Tibial artery (tissue), 4 donors: ENCODE results near the gene ETV5.

Experiments used
- DNase-seq, 2 donors: peaks; one replicate each; pipeline ENCODE4 v3.0.0-alpha.2; 2019
- H3K27ac ChIP-seq, 2 donors: fragments of 200-600 bp; sonication (generic) in 1 of 2; 1 replicate in 1 of 2; 2 replicates in 1 of 2; pipeline ENCODE4 v1.5.1; 2018 to 2019; ENCODE audit warnings: mild to moderate bottlenecking in 1 of 2
- H3K27me3 ChIP-seq, 2 donors: fragments of 200-600 bp; sonication (generic) in 1 of 2; one replicate each; pipeline versions ENCODE4 v1.5.1 to v1.6.0; 2016 to 2019
- H3K36me3 ChIP-seq, 3 donors: fragments of 200-600 bp; sonication (generic) in 2 of 3; one replicate each; pipeline ENCODE4 v1.5.1; 2016 to 2019; ENCODE audit warnings: mild to moderate bottlenecking in 2 of 3
- H3K4me1 ChIP-seq, 4 donors: fragments of 200-600 bp; sonication (generic) in 2 of 4; 1 replicate in 3 of 4; 2 replicates in 1 of 4; pipeline ENCODE4 v1.5.1; 2016 to 2019
- H3K4me3 ChIP-seq, 2 donors: fragments of 200-600 bp; sonication (generic) in 1 of 2; 1 replicate in 1 of 2; 2 replicates in 1 of 2; pipeline ENCODE4 v1.5.1; 2018 to 2019; ENCODE audit warnings: mild to moderate bottlenecking in 2 of 2
- H3K9me3 ChIP-seq, 3 donors: fragments of 200-600 bp; sonication (generic) in 1 of 3; one replicate each; pipeline ENCODE4 v1.5.1; 2016 to 2019
- CTCF ChIP-seq, 2 experiments: fragments of 200-600 bp in 1 of 2; fragments of 450-650 bp in 1 of 2; IDR thresholded peaks; one replicate each; pipeline ENCODE4 v1.5.1; 2017 to 2019; ENCODE audit warnings: antibody characterized with exemption in 2 of 2, mild to moderate bottlenecking in 1 of 2, moderate library complexity in 1 of 2
- intact Hi-C: fragments of 100-400 bp; cut with DNase I; formaldehyde crosslinking; loops from one replicate; pipeline ENCODE4 v1.15.0; 2023; ENCODE audit warnings: low total_unique reads

The ETV5 gene

DNA sequence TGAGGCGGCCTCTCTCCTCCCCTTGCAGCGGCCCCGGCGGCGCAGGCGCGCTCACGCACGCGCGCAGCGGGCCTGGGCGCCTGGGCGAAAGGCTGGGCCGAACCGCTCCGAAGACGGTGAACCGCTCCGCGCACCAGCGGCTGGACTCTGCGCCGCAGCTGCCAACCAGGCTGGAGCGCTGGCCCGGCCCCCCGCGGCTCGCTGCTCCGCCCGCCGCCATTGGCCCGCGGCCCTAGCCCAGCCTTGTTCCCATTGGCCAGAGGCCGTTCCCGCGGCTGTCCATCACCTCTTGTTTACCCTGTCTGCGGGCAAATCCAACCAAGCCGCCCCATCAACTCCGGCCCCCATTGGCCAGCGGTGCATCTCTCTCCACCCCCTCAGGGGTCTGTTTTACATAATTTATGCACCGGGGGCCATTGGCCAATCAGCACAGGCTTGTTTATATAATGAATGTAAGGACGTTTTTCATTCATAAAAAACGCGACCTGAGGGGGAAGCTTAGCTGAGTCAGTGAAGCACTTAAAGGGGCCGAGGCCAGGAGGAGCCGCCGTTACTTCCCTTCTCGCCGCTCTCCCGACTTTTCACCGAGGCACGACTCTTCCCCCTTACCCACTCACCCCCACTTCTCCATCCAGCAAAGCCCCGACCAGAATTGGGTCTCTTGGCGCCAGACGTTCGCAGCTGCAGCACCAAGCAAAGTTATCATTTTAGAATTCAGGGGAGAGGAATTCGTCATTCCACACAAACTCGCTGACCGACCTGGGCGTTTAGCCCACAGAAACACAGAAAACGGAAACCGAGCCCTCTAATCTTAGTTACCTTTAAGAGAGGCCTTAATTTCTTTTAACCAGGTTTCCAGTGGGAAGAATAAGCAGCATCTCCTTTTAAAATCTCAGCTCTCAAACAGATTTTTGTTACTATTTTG, at the start of gene ETV5:
Gene ETV5, minus strand, starts transcription at position 149 of the 925 bp plus-strand sequence. CDS start 3,221 bp downstream, outside the sequence.
- H3K27ac ChIP-seq, result peak within 1 kb of the TSS; percentile 77 to 81
- peaks cover 0 to 31% (median 23%) of the 10 kb centered on the region in 4 donors for H3K4me1 ChIP-seq
- peak within 1 kb of the TSS; percentile 67 to 69 for H3K4me3 ChIP-seq
- no peaks in the 10 kb centered on the region for H3K9me3 ChIP-seq
- no peak for TF ChIP-seq CTCF (IDR thresholded peaks at IDR 0.05)
- H3K36me3 ChIP-seq, result no peaks in the 10 kb centered on the region
- no peaks in the 10 kb centered on the region for H3K27me3 ChIP-seq
- peak; percentile 100 for DNase-seq
- intact Hi-C loops, result loop anchor here (10.0 kb wide), 1 partner anchor 456 kb away; the partner anchor contains the start of gene TBCCD1

DNA sequence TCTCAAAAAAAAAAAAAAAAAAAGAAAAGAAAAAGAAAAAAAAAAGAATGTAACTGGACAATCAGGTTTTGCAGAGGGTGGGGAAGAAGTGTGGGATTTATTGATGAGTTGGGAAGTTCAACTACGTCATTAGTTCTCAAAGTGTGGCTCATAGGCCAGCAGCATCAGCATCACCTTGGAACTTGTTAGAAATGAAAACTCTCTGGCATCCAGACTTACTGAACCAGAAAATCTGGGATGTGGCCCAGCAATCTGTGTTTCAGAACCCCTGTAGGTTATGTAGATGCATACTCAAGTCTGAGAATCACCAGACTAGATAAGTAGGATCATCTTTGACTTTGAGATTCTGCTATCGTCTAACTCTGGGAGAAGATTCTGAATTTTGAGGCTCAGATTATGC, 45.8 kb upstream of the ETV5 start:
- TF ChIP-seq CTCF (IDR thresholded peaks at IDR 0.05), result no peak
- no peak overlapping the region for H3K27ac ChIP-seq
- peaks cover 0 to under 1% (median 0%) of the 10 kb centered on the region in 3 donors for H3K9me3 ChIP-seq
- DNase-seq, result no peak
- intact Hi-C loops, result no loop called here
- H3K27me3 ChIP-seq, result no peaks in the 10 kb centered on the region
- no peaks in the 10 kb centered on the region for H3K4me1 ChIP-seq
- peaks cover 5 to 8% (median 7%) of the 10 kb centered on the region in 3 donors for H3K36me3 ChIP-seq
- no peak overlapping the region for H3K4me3 ChIP-seq

GRCh38 chr3:186152889-186153292, 44.0 kb upstream of the ETV5 start:
- no peak for TF ChIP-seq CTCF (IDR thresholded peaks at IDR 0.05)
- peaks cover 9 to 15% (median 13%) of the 10 kb centered on the region in 3 donors for H3K36me3 ChIP-seq
- H3K27me3 ChIP-seq, result no peaks in the 10 kb centered on the region
- no peak overlapping the region for H3K4me3 ChIP-seq
- intact Hi-C loops, result no loop called here
- H3K4me1 ChIP-seq, result no peaks in the 10 kb centered on the region
- DNase-seq, result no peak
- H3K27ac ChIP-seq, result no peak overlapping the region
- H3K9me3 ChIP-seq, result no peaks in the 10 kb centered on the region

DNA sequence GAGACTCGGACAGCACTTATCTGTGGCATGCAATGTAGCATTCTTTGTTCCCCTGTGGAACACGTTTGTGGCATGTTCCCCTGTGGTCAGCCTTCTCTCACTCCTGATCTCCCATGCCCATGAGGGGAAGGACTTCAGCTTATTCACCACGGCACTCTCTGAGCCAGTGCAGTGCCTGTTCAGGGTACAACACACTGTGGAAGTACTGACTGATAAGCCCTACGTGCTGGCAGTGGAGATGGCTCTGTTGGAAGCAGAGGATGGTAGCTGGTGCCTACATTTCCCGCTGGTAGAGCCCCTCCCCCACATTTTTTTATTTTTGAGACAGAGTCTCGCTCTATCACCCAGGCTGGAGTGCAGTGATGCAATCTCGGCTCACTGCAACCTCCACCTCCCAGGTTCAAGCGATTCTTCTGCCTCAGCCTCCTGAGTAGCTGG, 43.5 kb upstream of the ETV5 start:
- TF ChIP-seq CTCF (IDR thresholded peaks at IDR 0.05), result no peak
- Histone ChIP-seq H3K9me3 (no peaks in the 10 kb centered on the region), H3K4me3 (no peak overlapping the region), H3K27me3 (no peaks in the 10 kb centered on the region), H3K36me3 (peaks cover 9 to 15% (median 13%) of the 10 kb centered on the region in 3 donors), H3K4me1 (no peaks in the 10 kb centered on the region), H3K27ac (no peak overlapping the region)
- intact Hi-C loops, result no loop called here
- no peak for DNase-seq

DNA sequence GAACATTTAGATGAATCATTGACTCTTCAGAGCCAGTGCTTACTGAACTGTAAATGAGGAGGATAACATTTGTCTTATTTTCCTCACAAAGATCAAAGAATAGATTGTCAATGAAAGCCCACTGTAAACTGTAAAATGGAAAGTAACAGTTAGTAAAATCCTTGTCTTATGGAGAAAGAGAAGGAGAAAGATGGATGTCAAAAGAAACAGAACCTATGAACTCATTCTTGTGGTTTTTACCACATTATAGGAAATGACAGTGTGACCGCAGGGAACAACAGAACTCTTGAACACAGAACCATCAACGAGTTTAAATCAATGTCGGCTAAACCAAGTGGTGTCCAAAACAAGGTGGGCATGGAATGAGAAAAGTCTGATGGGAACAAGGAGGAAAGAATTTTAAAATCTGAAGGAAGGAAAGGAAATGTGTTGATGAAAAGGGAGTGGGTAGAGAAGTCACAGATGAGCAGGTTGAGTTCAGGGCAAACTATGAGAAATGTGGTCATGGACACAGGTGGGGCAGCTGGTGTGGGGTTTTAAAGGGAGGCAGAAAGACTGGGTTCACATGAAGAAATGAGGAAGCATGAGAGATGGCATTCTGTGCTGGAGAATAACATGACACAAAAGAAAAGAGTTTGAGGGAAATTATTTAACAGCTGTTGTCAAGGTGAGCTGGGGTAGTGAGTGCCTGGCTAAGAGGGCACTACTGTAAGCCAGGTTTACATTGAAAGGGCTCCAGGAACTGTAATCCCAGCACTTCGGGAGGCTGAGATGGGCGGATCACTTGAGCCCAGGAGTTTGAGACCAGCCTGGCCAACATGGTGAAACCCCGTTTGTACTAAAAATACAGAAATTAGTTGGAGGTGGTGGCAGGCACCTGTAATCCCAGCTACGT, 42.4 kb upstream of the ETV5 start:
- intact Hi-C loops, result no loop called here
- Histone ChIP-seq H3K27me3 (no peaks in the 10 kb centered on the region), H3K27ac (no peak overlapping the region), H3K9me3 (no peaks in the 10 kb centered on the region), H3K4me1 (no peaks in the 10 kb centered on the region), H3K36me3 (peaks cover 9 to 15% (median 13%) of the 10 kb centered on the region in 3 donors), H3K4me3 (no peak overlapping the region)
- TF ChIP-seq CTCF (IDR thresholded peaks at IDR 0.05), result no peak
- no peak for DNase-seq
